SKM-1 treated with dmso at 0.1 percent for 144 hours (cell line): ENCODE results near the gene LRPPRC.

Source experiments
- DNase-seq: peaks from one replicate; lab custom pipeline; 2025; ENCODE audit not compliant: unreplicated experiment; lab: John Stamatoyannopoulos, UW

Gene LRPPRC

GRCh38 chr2:43980902-43981301 lies 14.9 kb downstream of the LRPPRC start:
- no peak for DNase-seq

- DNase-seq: no peak
Observed at GRCh38 chr2:43977677-43978375, 18.0 kb downstream of the LRPPRC start.

- DNase-seq: no peak
Observed at GRCh38 chr2:43960921-43961320, 34.9 kb downstream of the LRPPRC start.

- DNase-seq: no peak
Observed at GRCh38 chr2:43958397-43959275, 37.2 kb downstream of the LRPPRC start.

- peak; percentile 22 for DNase-seq
Observed at GRCh38 chr2:43950383-43951008, 45.3 kb downstream of the LRPPRC start.

- DNase-seq: no peak
Observed at GRCh38 chr2:43948370-43948769, 47.4 kb downstream of the LRPPRC start.

- DNase-seq: no peak
Observed at GRCh38 chr2:43946685-43947084, 49.1 kb downstream of the LRPPRC start.

GRCh38 chr2:43945439-43945838 lies 50.4 kb downstream of the LRPPRC start:
- DNase-seq: no peak

- no peak for DNase-seq
Observed at GRCh38 chr2:43944915-43945314, 50.9 kb downstream of the LRPPRC start.

- DNase-seq: no peak
Observed at GRCh38 chr2:43943809-43944452, 51.9 kb downstream of the LRPPRC start.

- DNase-seq: no peak
Observed at GRCh38 chr2:43943323-43943722, 52.5 kb downstream of the LRPPRC start.

- DNase-seq: no peak
Observed at GRCh38 chr2:43942881-43943280, 52.9 kb downstream of the LRPPRC start.

- DNase-seq: no peak
Observed at GRCh38 chr2:43941966-43942365, 53.8 kb downstream of the LRPPRC start.

- no peak for DNase-seq
Observed at GRCh38 chr2:43941359-43941758, 54.4 kb downstream of the LRPPRC start.

GRCh38 chr2:43939695-43940256 lies 56.0 kb downstream of the LRPPRC start:
- no peak for DNase-seq

GRCh38 chr2:43937269-43937820 lies 58.4 kb downstream of the LRPPRC start:
- no peak for DNase-seq

- no peak for DNase-seq
Observed at GRCh38 chr2:43934567-43934966, 61.2 kb downstream of the LRPPRC start.

- no peak for DNase-seq
Observed at GRCh38 chr2:43931293-43931692, 64.5 kb downstream of the LRPPRC start.

GRCh38 chr2:43927442-43927841 lies 68.3 kb downstream of the LRPPRC start:
- no peak for DNase-seq

GRCh38 chr2:43925431-43925830 lies 70.4 kb downstream of the LRPPRC start:
- DNase-seq: no peak

- DNase-seq: no peak
Observed at GRCh38 chr2:43924463-43924862, 71.3 kb downstream of the LRPPRC start.
